ENCODE measurements around the gene SMCO1.

DNA sequence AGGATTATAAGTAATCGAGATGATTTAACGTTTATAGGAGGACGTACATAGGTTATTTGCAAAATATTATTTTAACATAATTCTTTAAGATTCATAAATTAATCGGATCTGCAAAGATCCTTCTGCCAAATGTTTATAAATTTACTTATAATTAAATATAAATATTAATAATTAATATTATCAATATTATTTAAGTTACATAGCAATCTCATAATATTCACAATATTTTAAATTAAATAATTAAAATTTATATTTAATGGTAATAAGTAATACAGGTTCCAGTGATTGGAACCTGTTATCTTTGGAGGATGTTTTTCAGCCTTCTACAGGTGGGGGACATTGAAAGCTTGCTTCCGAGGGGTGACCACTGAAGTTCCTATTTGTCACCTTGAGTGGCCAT lies 37.1 kb upstream of the SMCO1 start:
- no peak for TF ChIP-seq BHLHE40 (IDR thresholded peaks at IDR 0.05; ENCODE audit: borderline replicate concordance)
- no peak for TF ChIP-seq L3MBTL2 (conservative IDR thresholded peaks at IDR 0.05)
- no peak for TF ChIP-seq LEF1 (IDR thresholded peaks at IDR 0.05; ENCODE audit: borderline replicate concordance)
- no peak for TF ChIP-seq SUZ12 (IDR thresholded peaks at IDR 0.05)
- no peak for TF ChIP-seq HDGF (IDR thresholded peaks at IDR 0.05; ENCODE audit: borderline replicate concordance)
- TF ChIP-seq SP1 (IDR thresholded peaks at IDR 0.05), result no peak
- no peak for TF ChIP-seq NFRKB (IDR thresholded peaks at IDR 0.05)
- TF ChIP-seq FOXA1 (IDR thresholded peaks at IDR 0.05), result no peak
- TF ChIP-seq, protein P1, sequence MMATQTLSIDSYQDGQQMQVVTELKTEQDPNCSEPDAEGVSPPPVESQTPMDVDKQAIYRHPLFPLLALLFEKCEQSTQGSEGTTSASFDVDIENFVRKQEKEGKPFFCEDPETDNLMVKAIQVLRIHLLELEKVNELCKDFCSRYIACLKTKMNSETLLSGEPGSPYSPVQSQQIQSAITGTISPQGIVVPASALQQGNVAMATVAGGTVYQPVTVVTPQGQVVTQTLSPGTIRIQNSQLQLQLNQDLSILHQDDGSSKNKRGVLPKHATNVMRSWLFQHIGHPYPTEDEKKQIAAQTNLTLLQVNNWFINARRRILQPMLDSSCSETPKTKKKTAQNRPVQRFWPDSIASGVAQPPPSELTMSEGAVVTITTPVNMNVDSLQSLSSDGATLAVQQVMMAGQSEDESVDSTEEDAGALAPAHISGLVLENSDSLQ (IDR thresholded peaks at IDR 0.05), result no peak
- TF ChIP-seq FOXK2 (IDR thresholded peaks at IDR 0.05), result no peak
- no peak for TF ChIP-seq ZNF384 (IDR thresholded peaks at IDR 0.05)
- no peak for TF ChIP-seq ELF4 (IDR thresholded peaks at IDR 0.05)
- no peak for TF ChIP-seq TARDBP (IDR thresholded peaks at IDR 0.05)
